T1000 (cell line): ENCODE results near the gene NKX6-2.

ENCODE experiments used
- DNase-seq: peaks from one replicate; lab custom pipeline; 2025; ENCODE audit warnings: mixed read lengths; lab: John Stamatoyannopoulos, UW

Gene NKX6-2

GRCh38 chr10:132813001-132813401 is 27.1 kb upstream of the NKX6-2 start:
- DNase-seq, result no peak

- DNase-seq, result no peak
Measured at GRCh38 chr10:132812520-132812919, 26.6 kb upstream of the NKX6-2 start.

GRCh38 chr10:132811891-132812481 is 26.0 kb upstream of the NKX6-2 start:
- no peak for DNase-seq

- no peak for DNase-seq
Measured at GRCh38 chr10:132810807-132811700, 25.1 kb upstream of the NKX6-2 start.

- no peak for DNase-seq
Measured at GRCh38 chr10:132810141-132810806, 24.3 kb upstream of the NKX6-2 start.

GRCh38 chr10:132809232-132810140 is 23.5 kb upstream of the NKX6-2 start:
- no peak for DNase-seq

GRCh38 chr10:132808383-132809231 is 22.7 kb upstream of the NKX6-2 start:
- no peak for DNase-seq

- no peak for DNase-seq
Measured at GRCh38 chr10:132807621-132808049, 21.7 kb upstream of the NKX6-2 start.

GRCh38 chr10:132806561-132807003 is 20.6 kb upstream of the NKX6-2 start:
- no peak for DNase-seq

- no peak for DNase-seq
Measured at GRCh38 chr10:132806110-132806509, 20.2 kb upstream of the NKX6-2 start.

GRCh38 chr10:132805599-132805998 is 19.7 kb upstream of the NKX6-2 start:
- no peak for DNase-seq

GRCh38 chr10:132804785-132805426 is 19.0 kb upstream of the NKX6-2 start:
- DNase-seq, result no peak

- DNase-seq, result no peak
Measured at GRCh38 chr10:132804287-132804686, 18.3 kb upstream of the NKX6-2 start.

GRCh38 chr10:132803416-132804210 is 17.7 kb upstream of the NKX6-2 start:
- no peak for DNase-seq

GRCh38 chr10:132802694-132803320 is 16.9 kb upstream of the NKX6-2 start:
- no peak for DNase-seq

- DNase-seq, result no peak
Measured at GRCh38 chr10:132802048-132802447, 16.1 kb upstream of the NKX6-2 start.

GRCh38 chr10:132799865-132800264 is 13.9 kb upstream of the NKX6-2 start:
- DNase-seq, result no peak

- DNase-seq, result no peak
Measured at GRCh38 chr10:132798876-132799275, 12.9 kb upstream of the NKX6-2 start.

- DNase-seq, result no peak
Measured at GRCh38 chr10:132798403-132798802, 12.5 kb upstream of the NKX6-2 start.
